ENCODE measurements around the gene PLXDC2. TPM values are rescaled to one million over a fixed set of nuclear protein-coding genes. Genes with fewer than 3 reads are reported as not detected.
"Not testable (repeated sequence)": the region's sequence is repeated elsewhere in the genome, so short reads cannot be mapped to it uniquely, and the experiment has no call there.

The PLXDC2 gene
- total RNA-seq, 6 experiments from 2014 or later: 4.1 to 6.5 (median 5.3) TPM

DNA sequence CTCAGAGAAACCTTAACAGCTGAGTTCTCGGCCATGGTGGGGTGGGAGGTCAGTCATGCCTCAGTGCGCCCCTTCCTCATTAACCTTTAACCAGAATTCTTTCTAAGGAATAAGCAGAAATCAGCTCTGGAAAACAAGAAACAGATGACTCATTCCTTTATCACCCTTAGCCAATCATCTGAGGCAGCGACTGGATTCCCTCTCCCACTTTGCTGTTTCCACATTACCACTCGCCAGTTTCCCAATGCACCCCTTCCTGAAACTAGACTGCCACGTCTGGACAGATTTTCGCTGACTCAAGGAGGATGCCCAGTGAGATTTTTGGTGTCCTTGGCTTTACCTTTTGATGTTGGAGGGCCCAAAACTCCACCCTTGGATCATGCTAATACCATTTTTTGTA, 223.8 kb downstream of the PLXDC2 start:
- H3K36me3 ChIP-seq: no peaks in the 10 kb centered on the region
- no peaks in the 10 kb centered on the region for H3K4me1 ChIP-seq
- H3K27me3 ChIP-seq: no peaks in the 10 kb centered on the region
- ATAC-seq (no peak), DNase-seq (no peak)
- intact Hi-C loops (cut with DNase I): no loop called here
- TF ChIP-seq POLR2A (IDR thresholded peaks at IDR 0.05): no peak
- TF ChIP-seq, protein P1, sequence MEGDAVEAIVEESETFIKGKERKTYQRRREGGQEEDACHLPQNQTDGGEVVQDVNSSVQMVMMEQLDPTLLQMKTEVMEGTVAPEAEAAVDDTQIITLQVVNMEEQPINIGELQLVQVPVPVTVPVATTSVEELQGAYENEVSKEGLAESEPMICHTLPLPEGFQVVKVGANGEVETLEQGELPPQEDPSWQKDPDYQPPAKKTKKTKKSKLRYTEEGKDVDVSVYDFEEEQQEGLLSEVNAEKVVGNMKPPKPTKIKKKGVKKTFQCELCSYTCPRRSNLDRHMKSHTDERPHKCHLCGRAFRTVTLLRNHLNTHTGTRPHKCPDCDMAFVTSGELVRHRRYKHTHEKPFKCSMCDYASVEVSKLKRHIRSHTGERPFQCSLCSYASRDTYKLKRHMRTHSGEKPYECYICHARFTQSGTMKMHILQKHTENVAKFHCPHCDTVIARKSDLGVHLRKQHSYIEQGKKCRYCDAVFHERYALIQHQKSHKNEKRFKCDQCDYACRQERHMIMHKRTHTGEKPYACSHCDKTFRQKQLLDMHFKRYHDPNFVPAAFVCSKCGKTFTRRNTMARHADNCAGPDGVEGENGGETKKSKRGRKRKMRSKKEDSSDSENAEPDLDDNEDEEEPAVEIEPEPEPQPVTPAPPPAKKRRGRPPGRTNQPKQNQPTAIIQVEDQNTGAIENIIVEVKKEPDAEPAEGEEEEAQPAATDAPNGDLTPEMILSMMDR (IDR thresholded peaks at IDR 0.05): no peak
- H3K27ac ChIP-seq: no peak overlapping the region
- no peaks in the 10 kb centered on the region for H3K9me3 ChIP-seq
- 67% methylated on average over 6 of the region's 6 CpGs for WGBS (ENCODE audit: insufficient coverage, low coverage, low lambda C conversion rate, missing lambda C conversion rate)
- no peak overlapping the region for H3K4me3 ChIP-seq

DNA sequence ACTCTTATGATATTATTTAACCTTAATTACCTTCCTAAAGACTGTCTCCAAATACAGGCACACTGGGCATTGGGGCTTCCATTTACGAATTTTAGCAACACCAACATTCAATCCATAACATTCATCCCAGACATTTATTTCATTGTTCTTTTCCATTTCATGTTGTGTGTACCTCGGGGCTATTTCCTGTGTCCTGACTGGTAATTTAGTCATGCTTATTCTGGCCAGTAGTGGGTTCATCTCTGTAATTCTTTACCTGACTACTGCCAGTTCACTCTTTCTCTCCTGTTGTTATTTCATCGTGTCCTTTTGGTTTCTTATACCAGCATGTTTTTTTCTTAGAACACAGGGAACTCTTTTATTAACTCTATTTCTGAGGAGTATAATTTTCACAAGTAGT, 225.7 kb downstream of the PLXDC2 start:
- no peak for TF ChIP-seq POLR2A (IDR thresholded peaks at IDR 0.05)
- TF ChIP-seq, protein P1 (IDR thresholded peaks at IDR 0.05): no peak
- WGBS (ENCODE audit: insufficient coverage, low coverage, low lambda C conversion rate, missing lambda C conversion rate): 77% methylated on average over 3 of the region's 3 CpGs

DNA sequence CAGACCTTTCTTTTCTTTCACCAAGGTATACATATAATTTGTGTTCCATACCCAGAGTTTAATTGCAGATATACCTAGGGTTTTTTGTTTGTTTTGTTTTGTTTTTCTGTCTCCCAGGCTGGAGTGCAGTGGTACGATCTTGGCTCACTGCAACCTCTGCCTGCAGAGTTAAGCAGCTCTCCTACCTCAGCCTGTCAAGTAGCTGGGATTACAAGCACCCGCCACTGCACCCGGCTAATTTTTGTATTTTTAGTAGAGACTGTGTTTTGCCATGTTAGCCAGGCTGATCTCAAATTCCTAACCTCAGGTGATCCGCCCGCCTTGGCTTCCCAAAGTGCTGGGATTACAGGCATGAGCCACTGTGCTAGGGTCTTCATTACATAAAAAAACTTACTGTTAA, 228.9 kb downstream of the PLXDC2 start:
- H3K36me3 ChIP-seq; H3K4me3 ChIP-seq; H3K4me1 ChIP-seq; DNase-seq; ATAC-seq; H3K27me3 ChIP-seq; intact Hi-C loops (cut with DNase I); H3K27ac ChIP-seq; H3K9me3 ChIP-seq: not testable (repeated sequence)
- 83% methylated on average over 4 of the region's 5 CpGs for WGBS (ENCODE audit: insufficient coverage, low coverage, low lambda C conversion rate, missing lambda C conversion rate)

More for the DNA sequence above, 225.7 kb downstream of the PLXDC2 start:
- no peaks in the 10 kb centered on the region for H3K4me1 ChIP-seq
- no peaks in the 10 kb centered on the region for H3K9me3 ChIP-seq
- no peak overlapping the region for H3K27ac ChIP-seq
- no peaks in the 10 kb centered on the region for H3K27me3 ChIP-seq
- intact Hi-C loops (cut with DNase I): no loop called here
- ATAC-seq: no peak
- no peaks in the 10 kb centered on the region for H3K36me3 ChIP-seq
- DNase-seq: no peak
- H3K4me3 ChIP-seq: no peak overlapping the region

GRCh38 chr10:20048161-20048560, 231.9 kb downstream of the PLXDC2 start:
- DNase-seq: no peak
- no peaks in the 10 kb centered on the region for H3K36me3 ChIP-seq
- no peak overlapping the region for H3K27ac ChIP-seq
- intact Hi-C loops (cut with DNase I): no loop called here
- no peaks in the 10 kb centered on the region for H3K4me1 ChIP-seq
- H3K9me3 ChIP-seq: no peaks in the 10 kb centered on the region
- no peak for TF ChIP-seq POLR2A (IDR thresholded peaks at IDR 0.05)
- TF ChIP-seq, protein P1 (IDR thresholded peaks at IDR 0.05): no peak
- 67% methylated on average over 2 of the region's 2 CpGs for WGBS (ENCODE audit: insufficient coverage, low coverage, low lambda C conversion rate, missing lambda C conversion rate)
- no peak overlapping the region for H3K4me3 ChIP-seq
- no peak for ATAC-seq
- no peaks in the 10 kb centered on the region for H3K27me3 ChIP-seq

DNA sequence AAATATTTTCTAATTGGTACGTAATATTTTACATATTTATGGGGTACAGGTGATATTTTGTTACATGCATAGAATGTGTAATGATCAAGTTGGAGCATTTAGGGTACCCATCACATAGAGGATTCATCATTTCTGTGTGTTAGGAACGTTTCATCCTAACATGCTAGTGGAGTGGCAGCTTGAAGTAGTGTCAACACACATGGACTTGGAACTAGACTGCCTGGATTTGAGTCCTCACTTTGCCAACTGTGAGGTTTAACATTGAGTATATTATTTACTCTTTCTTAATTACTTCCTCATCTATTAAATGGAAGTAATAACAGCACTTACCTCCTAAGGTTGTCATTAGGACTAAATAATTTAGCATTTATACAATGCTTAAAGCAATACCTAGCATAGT, 241.9 kb downstream of the PLXDC2 start:
- ATAC-seq: peak; percentile 83 to 88 (median 85)
- TF ChIP-seq POLR2A (IDR thresholded peaks at IDR 0.05): no peak

More for the DNA sequence above, 241.9 kb downstream of the PLXDC2 start:
- Histone ChIP-seq H3K9me3 (no peaks in the 10 kb centered on the region), H3K27me3 (no peaks in the 10 kb centered on the region), H3K4me3 (peak overlapping the region in 1 of 3 donors; percentile 7), H3K27ac (peak overlapping the region; percentile 33 to 75 (median 64)), H3K4me1 (peaks cover 0 to 22% (median 10%) of the 10 kb centered on the region in 4 donors), H3K36me3 (no peaks in the 10 kb centered on the region)
- intact Hi-C loops (cut with DNase I): no loop called here
- WGBS (ENCODE audit: insufficient coverage, low coverage, low lambda C conversion rate, missing lambda C conversion rate): 18% methylated on average over 2 of the region's 2 CpGs
- peak in 1 of 3 donors; percentile 50 for DNase-seq
